ENCODE data around the gene MPPED2.

MPPED2 gene

DNA sequence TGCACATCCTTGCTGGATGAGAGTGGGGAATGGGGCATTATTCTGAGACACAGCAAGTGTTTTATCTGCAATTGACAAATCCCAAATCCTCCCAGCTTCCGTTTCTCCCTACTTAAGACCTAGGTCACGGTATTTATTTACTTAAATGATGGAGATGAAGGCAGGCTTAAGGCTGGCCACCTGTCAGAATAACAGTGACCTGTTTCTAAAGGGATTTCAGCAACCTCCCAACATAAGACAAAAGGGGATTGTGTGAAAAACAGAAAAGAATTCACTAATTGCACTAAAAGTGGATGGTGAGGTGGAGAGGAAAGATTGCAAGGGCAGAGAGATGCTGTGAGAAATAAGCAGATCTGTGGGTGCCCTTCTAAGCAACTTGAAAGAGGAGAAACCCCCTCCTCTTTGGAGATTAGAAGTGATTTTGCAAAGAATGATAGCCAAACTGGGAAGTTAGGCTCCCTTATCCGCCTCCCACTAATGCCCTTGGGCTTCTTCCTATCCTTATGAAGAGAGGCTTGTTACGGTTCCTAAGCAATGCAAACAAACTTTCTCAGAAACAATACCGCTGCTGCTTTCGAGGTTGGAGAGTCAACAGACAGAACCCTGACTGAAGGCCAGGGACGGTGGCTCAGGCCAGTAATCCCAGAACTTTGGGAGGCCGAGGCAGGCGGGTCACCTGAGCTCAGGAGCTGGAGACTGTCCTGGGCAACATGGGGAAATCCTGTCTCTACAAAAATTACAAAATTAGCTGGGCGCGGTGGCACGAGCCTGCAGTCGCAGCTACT lies 179.0 kb downstream of the MPPED2 start:
- no peak for DNase-seq

DNA sequence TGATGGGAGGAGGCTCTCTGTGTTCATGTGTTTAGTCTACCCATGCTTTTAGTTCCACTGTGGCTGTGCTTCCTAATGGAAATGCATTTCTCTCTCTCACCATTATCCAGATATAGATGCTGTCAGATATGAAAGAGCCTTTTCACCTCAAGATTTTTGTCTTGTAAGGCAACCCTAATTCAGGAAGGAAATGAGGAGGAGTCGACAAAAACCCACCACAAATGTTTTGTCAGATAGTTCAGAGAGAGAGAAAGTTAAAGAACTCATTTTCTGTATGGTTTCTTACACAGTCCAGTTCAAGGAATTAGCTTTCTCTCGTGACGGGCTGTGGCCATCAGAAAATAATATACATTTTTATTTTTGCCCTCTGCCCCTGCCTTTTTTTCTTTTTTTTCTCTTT lies 180.8 kb downstream of the MPPED2 start:
- no peak for DNase-seq

DNA sequence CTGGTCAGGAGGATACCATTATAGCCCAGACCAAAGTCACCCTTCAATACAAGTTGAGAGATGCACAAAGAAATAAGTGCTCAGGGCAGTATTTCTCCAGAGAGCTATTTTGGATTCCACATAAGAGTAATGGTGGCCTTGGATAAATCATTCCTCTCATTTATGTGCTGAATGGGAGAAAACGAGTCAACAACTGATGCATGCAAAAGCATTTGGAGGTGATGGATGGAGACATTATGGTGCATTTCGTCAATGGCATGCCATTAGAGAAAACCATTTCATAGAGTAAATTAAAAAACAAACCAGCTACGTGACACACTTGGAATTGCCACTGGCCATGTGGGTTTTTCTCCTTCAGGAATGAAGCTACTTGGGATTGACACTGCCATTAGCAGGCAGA lies 182.0 kb downstream of the MPPED2 start:
- no peak for DNase-seq

DNA sequence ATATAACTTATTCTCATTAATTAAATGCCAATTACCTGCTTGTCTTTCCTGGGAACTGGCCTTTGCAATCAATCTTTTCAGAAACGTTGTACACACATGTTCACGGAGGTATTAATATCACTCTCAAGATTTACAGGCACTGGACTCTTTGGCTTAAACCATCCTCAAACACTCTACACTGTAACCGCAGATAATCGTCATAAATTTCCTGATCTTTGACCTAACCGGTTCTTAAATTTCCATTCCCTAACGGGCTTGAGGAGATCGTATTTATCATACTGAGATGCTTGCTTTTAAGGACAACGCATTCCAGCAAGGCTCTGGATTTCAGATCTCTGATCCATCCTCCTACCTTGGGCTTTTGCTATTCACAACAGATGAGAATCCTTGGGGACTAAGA lies 190.4 kb downstream of the MPPED2 start:
- no peak for DNase-seq

DNA sequence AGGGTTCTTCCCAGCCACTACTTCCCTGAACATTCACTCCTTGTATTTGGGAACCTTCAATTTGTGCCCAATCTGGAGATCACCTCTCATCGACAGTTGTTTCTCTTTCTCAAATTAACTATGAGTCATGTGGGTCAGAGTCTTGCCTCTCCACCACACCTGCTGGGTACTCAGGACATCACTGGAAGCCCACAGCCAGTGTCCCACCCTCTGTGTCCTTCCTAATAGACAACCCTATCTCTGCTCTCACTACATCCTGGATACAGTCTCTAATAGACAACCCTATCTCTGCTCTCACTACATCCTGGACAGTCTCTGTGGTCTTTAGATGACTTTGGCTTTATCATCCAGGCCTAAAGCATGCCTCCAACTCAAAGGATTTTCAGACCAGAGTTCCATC lies 193.1 kb downstream of the MPPED2 start:
- DNase-seq = no peak

DNA sequence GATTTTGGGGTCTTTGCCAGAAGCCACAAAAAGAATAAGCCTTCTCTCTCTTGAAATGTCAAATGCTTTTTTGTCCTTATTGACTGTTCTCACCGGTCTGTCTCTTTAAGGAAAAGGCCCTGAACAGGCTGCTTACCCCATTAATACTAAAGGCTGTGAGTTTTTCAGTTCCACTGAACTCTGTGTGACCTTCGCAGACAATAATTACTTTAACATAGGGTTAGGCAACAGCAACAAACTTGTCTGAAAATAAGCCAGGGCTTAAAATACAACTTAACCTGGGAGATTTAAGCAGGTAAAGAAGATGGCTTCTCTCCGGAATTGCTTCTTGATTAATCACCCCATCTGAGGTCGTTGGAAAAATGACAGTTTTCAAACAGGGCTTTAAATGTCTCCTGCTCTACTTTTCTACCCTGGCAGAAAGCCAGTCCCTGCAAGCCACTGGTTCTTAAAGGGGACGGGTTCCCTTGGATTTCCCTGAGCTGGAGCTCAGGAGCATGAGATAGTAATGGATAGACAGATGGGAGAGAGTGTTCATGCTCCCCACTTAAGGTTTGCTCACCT lies 193.8 kb downstream of the MPPED2 start:
- no peak for DNase-seq

DNA sequence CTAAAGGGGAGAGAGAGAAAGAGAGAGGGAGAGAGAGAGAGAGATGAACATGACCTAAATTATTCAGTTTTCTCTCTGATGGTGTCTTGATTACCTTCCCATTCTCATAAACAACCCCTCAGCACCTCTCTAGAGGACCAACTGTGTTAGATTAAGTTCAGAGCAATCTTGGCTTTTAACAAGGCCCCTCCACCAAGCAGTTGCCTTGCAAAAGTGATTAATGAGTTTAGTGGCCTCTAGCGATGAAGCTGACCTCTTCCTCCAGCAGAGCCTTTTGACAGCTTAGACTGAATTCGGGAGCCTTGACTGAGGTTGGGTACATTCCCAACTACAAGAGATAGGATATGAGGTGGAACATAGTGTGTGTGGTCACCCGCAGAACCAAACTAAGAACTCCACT lies 197.2 kb downstream of the MPPED2 start:
- DNase-seq = no peak

DNA sequence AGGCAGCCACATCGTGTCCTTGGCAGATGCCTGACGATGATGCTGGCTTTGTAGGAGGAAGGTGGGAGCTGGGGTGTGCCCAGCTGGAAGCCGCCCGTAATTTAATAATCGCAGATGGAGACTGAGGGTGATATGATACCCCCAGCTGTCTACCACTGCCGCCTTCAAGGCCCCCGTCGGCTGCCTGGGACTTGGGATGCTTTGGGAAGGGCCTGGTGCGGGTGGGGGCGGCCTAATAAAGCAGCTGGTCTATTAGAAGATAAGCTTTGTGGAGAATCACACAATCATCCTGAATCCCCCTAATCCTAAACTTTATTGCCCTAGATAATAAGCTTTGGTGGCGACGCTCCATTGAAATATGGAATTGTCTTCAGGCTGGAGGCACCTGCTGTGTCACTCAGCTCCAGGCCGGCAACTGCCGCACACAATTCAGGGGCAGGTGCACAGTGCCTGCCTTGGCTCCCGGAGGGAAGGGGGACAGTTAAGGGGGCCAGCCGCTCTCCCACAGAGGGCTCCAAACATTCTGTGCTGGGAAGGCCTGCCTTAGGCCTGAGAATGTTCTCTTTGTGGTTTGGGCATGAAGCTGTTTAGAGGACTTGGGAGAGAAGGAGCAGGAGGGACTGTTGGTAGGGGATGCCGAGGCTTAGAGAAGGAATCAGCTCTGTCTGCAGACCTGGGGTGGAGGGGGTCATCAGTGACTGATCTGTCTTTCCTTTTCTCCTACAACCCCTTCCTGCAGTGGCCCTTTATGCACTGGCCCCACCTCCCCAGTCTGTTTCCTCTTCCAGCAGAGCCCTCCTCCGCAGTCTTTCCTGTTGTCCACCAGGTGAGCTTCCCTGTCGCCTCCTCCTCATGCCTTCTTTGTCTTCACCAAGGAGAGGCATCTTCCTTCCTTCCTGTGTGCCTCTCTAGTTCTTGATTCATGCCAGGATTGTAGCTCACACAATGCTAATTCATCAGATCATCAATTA lies 198.0 kb downstream of the MPPED2 start:
- no peak for DNase-seq

DNA sequence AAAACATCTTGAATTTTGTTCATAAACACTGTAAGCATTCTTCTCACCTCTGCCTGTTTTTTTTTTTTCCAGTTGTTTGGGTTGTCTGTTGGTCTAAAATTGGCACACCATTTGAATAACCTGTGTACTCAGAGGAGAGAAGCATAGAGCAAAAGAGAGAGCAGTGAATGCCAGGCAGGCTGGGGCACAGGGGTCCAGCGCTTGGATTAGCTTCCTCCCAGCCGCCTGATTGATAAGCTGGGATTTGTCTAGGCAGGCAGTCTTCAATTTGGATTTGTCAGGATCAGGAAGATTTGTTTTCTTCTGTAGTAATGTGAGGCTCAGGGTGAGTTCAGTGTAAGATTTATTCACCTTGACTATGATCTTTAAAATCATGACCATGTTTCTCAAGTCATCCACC lies 204.3 kb downstream of the MPPED2 start:
- DNase-seq = no peak

DNA sequence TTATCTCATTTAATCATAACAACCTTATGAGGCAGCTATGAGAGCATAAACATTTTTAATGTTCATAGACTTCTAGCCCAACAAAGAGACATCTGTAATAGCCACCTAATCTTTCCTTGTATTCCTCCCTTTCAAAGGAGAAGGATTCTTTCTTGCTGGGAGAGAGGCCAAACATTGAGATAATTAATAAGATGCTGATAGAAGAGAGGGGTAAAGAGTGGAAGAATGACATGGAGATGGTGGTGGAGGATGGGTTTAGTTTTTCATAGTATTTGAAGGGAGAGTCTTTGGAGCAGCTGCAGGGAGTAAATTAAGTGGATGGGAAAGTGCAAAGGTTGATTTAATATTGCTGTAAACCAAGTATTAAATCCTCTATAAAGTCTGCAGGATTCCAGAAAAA lies 205.3 kb downstream of the MPPED2 start:
- DNase-seq = no peak

DNA sequence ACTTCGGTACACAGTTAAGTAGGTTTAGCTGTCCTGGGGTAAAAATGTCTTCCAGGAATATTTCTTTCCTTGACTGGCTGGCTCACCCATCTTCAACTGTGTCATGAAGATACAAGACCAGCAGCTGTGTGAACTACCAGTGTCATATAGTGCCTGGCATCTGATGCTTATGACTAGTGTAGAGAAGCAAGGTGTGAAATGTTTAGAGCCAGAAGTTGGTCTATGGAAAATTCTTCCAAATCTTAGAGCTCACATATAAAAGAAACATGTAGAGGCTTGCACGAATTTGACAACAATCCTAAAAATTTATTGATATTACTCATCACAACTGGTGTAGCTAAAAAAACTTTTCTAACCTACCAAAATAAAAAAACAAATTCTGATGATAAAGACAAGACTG lies 208.8 kb downstream of the MPPED2 start:
- DNase-seq = no peak

DNA sequence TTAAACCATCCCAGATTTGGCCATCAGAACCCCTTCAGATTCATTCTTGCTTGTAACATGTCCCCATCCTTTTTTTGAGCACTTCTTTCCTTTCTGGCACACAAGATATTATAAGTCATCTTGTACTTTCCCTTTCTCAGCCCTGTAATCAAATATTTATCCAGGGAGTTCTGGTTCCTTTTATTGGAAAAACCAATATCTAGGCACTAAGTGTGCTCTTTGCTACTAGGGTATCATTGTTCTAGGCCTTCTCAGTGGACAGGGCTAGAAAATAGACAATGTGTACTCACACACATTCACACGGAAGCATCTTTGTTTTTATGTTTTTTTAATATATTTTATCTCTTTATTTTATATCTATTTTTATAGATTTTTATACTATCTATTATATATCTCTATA lies 216.0 kb downstream of the MPPED2 start:
- DNase-seq = no peak

DNA sequence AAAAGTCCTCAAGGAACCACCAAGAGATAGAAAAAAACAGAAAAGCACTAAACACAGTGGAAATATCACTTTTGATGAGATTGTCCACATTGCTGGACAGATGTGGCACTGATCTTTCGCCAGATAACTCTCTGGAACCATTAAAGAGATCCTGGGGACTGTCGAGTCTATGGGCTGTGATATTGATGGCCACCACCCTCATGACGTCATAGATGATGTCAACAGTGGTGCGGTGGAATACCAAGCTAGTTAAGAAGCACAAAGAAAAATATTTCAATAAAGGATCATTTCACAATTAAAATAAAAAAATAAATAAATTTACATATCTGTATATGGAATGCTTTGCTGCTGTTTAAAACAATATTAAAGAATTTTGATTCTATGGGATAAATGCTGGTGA lies 217.8 kb downstream of the MPPED2 start:
- DNase-seq = no peak

DNA sequence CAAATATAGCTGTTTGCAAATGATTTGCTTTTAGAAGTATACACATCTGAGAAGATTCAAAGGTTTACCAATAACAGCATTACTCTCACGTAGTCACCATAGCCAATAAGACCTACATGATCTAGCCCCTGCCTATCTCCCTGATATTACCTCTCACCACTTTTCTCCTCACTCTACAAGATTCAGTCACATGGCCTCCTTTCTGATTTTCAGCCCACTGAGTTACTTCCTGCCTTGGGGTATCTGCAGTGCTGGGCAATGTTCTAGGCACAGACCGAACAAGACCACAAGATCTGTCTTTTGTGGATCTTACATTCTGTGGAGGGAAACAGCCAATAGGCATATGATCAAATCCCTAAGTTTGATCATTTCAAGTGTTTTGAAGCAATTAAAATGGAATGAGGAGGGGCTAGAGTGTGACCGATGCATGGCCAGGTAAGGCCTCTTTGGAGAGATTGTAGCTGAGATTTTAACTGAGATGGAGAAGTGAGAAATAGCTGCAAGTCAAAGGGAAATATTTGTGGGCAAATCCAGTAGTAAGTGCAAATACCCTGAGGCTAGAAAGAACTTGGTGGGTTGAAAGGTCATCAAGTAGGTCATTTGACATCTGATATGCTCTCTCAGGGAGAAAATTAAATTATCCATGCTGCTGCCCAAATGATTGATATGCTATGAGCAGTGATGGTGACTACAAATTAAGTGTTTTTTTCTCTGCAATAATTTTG lies 220.2 kb downstream of the MPPED2 start:
- no peak for DNase-seq

DNA sequence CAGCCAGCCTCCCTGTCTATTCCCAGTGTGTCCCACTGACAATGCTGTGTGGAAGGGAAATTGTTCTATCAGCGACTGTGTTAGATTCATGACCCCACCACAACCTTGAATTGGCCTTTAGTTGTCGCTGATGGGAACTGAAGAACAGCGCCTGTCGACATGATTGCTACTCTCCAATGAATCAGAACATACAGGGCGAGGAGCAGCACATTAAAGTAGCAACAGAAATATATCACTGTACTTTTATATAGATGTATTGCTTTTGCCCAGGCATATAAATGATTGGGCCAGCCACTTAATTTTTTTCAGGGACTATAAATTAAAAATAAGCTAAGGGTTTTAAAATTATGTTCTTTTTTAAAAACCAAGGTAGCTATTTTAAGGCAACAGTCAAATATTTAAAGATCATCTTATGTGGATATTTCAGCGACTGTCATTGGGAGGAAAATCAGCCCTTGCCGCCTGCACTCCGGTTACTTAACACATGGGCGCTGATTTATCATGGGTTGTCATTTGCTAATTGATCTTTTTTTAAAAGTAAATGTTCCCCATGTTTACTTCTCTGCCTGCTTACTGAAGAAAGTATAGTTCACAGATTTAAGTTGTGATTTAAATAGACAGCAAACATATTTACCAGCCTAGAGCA lies 221.2 kb downstream of the MPPED2 start:
- no peak for DNase-seq

DNA sequence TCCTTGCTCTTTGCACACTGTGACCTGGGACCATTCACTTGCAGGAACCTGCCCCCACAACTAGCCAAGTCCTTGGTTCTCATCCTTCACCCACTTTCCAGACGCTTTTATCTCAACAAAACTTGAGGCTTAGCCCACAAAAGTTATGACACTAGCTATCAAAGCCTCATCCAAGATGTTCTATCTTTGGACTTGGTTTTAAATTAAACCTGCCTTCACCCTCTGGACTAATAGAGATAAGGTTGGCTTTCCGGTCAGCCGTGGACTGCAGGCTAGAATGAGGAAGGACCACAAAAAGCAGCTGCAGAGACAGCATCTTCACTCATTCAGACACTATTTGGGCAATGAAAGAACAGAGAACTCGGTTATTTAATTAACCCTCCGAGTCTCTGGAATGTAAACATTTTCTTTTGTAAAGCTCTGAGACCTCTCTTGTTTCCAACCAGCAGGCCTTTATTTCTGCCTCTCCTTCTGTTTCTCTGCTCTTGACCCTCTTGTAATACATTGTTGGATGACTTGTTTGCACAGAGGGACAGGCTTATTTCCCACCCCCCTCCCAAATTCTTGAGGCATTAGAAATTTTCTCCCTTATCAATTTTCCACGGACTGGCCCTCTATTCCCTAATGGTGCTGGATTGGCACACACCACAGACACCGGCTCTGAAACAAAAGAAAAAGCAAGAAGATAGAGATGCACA lies 221.9 kb downstream of the MPPED2 start:
- no peak for DNase-seq

DNA sequence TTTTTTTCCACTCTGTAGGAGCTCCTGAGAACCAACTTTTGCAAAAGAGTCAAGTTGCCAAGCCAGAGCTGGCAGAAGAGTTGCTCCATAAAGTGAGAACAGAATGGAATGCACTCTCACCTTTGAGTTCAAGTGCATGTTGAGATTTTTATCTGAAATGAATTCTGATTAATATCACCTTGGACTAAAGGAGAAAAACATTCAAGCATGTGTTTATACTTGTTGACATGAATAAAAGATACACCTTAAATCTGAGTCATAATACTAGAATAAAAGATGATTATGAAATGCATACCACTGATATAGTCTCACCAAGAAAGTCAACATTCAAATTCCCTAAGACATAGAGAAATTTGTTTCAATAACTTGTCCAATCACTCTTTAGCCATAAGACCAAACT lies 225.4 kb downstream of the MPPED2 start:
- no peak for DNase-seq

All from activated naive CD4-positive, alpha-beta T cell treated with anti-CD3 and anti-CD28 coated beads, Interleukin-2, amount 50 U/mL, for 16 hours (primary cell).